Heart left ventricle (tissue), 13 donors: ENCODE measurements around the gene OR6B1.

Experiments
- CTCF ChIP-seq, 12 donors: fragments of 200-600 bp; sonication (generic) in 4 of 12; IDR thresholded peaks; one replicate each; pipeline versions ENCODE4 v1.5.0 to v1.8.0; 2018 to 2022; ENCODE audit warnings: antibody characterized with exemption in 12 of 12, mild to moderate bottlenecking in 5 of 12
- POLR2A ChIP-seq, 2 donors: fragments of 450-650 bp; IDR thresholded peaks; one replicate each; pipeline ENCODE4 v1.6.1; 2017; ENCODE audit warnings: antibody characterized with exemption in 2 of 2, mild to moderate bottlenecking in 2 of 2, moderate library complexity in 2 of 2
- donor health status: ischemic (EF 13 %, LVEDD 7.1; RV severe dilation, severe dysfunction).
- donor health status: DM: no; HTN: yes; CAD: no.
- donor health status: DM: no; HTN: no; CAD: no.
- donor health status: ischemic (EF 25% LVEDD 6.9; RV normal size, moderate dysfunction).
- donor health status: ischemic (EF 25% LVEDD 5.7; RV mildly dilated, moderate dysfunction).
- donor health status: ischemic (EF 35%, LVEDD 5.7; RV mildly dilated, moderate dysfunction).
- donor health status: nonischemic (EF 11% LVEDD 7.7; RV severe dilation, severe dysfunction).
- donor health status: DM: yes; HTN: yes; CAD: no.
- donor health status: PGD.
- donor health status: ischemic (EF 29% LVEDD 5.4; RV normal size, mild dysfunction).
- donor health status: nonischemic (EF 23%, LVEDD 6.1; RV moderate dilation, normal function).

DNA sequence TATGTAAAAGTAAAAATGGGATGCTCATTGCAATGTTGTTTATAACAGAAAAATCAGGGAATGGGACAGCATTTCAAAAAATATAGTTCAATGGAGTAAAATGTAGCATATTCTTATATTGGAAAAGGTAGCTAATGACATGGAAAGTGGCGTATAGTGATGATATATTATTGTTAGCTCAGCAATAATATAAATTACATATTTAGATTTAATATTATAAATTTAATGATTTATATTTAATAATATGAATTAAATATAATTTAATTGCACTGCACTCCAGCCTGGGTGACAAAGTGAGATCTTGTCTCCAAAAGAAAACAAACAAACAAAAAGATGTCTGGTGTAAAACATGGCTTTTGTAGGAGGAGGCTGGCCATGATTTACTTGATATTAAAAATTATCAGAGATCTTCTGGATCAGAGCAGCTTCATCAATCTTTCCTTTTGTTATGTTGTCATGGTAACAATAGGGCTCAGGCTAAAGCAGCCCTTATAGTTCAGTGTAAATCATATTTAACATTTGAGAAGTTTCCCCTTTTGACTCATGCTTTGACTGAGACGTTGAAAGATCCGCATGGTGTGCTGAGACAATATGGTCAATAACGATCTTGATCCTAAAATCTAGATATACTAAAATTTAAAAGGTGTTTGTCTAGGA, 23.2 kb downstream of the OR6B1 start:
- no peak for TF ChIP-seq CTCF (IDR thresholded peaks at IDR 0.05)
- TF ChIP-seq POLR2A (IDR thresholded peaks at IDR 0.05): no peak
